GM21423 (cell line): ENCODE data around the gene RAB11A.

Source experiments
- ATAC-seq: cut with Tn5 transposase; IDR thresholded peaks from one replicate; pipeline ENCODE4 v1.9.1; 2021; ENCODE audit warnings: mild to moderate bottlenecking, moderate library complexity; ENCODE audit not compliant: unreplicated experiment

RAB11A gene

GRCh38 chr15:65935391-65935790 lies 66.1 kb downstream of the RAB11A start:
- ATAC-seq, result no peak

GRCh38 chr15:65936282-65936681 lies 67.0 kb downstream of the RAB11A start:
- no peak for ATAC-seq

GRCh38 chr15:65937054-65937453 lies 67.8 kb downstream of the RAB11A start:
- no peak for ATAC-seq

- ATAC-seq, result no peak
Measured at GRCh38 chr15:65937476-65937875, 68.2 kb downstream of the RAB11A start.

- no peak for ATAC-seq
Measured at GRCh38 chr15:65938604-65939003, 69.3 kb downstream of the RAB11A start.

- no peak for ATAC-seq
Measured at GRCh38 chr15:65939901-65940617, 70.8 kb downstream of the RAB11A start.

GRCh38 chr15:65940618-65940909 lies 71.3 kb downstream of the RAB11A start:
- ATAC-seq, result no peak
